Naive thymus-derived CD8-positive, alpha-beta T cell (primary cell): ENCODE data around the gene HENMT1. TPM values are rescaled to one million over a fixed set of nuclear protein-coding genes. Genes with fewer than 3 reads are reported as not detected.

ENCODE experiments used
- polyA plus RNA-seq, 3 donors: library from polyadenylated mRNA; unstranded; fragments of 300-500 nt; fragmentation: Illumina TruSeq; gene quantifications; one replicate each; pipeline ENCODE4 v1.2.3, GENCODE V29; 2021
- total RNA-seq, 8 experiments: library from RNA in 2 of 8; stranded (reverse) in 2 of 8; gene quantifications; one replicate each; pipeline ENCODE4 v1.2.3 and lab custom pipeline; 2021 to 2026

The HENMT1 gene
- total and polyA plus RNA-seq, 5 experiments from 2014 or later, result 24.8 to 53.8 (median 38.1) TPM

Other genes with a start within 250 kb of the HENMT1 start
- under 1 TPM in 1 of 2 experiments, not detected in 1; 0.16 TPM for gene NBPF6, start 210.8 kb downstream of the HENMT1 start, total RNA-seq
- gene NBPF6, start 210.8 kb downstream of the HENMT1 start, polyA plus RNA-seq, result not detected
- gene EEIG2, start 101.0 kb downstream of the HENMT1 start, total RNA-seq, result 10 to 100 TPM; 10.3 to 12.1 TPM
- gene EEIG2, start 101.0 kb downstream of the HENMT1 start, polyA plus RNA-seq, result 1 to 10 TPM in 1 of 3 donors, under 1 TPM in 2; 0.48 to 2.4 (median 0.75) TPM
- 100 to 1,000 TPM; 146 TPM for gene PRPF38B, start 31.2 kb upstream of the HENMT1 start, total RNA-seq
- gene PRPF38B, start 31.2 kb upstream of the HENMT1 start, polyA plus RNA-seq, result 10 to 100 TPM; 18.9 to 21.7 (median 19.1) TPM
- under 1 TPM; 0.22 to 0.34 TPM for gene FNDC7, start 51.8 kb upstream of the HENMT1 start, total RNA-seq
- gene FNDC7, start 51.8 kb upstream of the HENMT1 start, polyA plus RNA-seq, result not detected
- gene STXBP3, start 85.6 kb upstream of the HENMT1 start, total RNA-seq, result 10 to 100 TPM; 72.5 to 83.6 TPM
- gene STXBP3, start 85.6 kb upstream of the HENMT1 start, polyA plus RNA-seq, result 10 to 100 TPM; 39.8 to 46.1 (median 43.6) TPM
- not detected for gene AKNAD1, start 196.0 kb upstream of the HENMT1 start, total RNA-seq
- not detected for gene AKNAD1, start 196.0 kb upstream of the HENMT1 start, polyA plus RNA-seq
- 1 to 10 TPM in 1 of 2 experiments, under 1 TPM in 1; 0.88 to 2.3 TPM for gene GPSM2, start 215.9 kb upstream of the HENMT1 start, total RNA-seq
- under 1 TPM; 0.33 to 0.59 (median 0.58) TPM for gene GPSM2, start 215.9 kb upstream of the HENMT1 start, polyA plus RNA-seq